Measurements from ENCODE around the gene RCAN1. TPM values are rescaled to one million over a fixed set of nuclear protein-coding genes. Genes with fewer than 3 reads are reported as not detected.
"Not testable (repeated sequence)": the region's sequence is repeated elsewhere in the genome, so short reads cannot be mapped to it uniquely, and the experiment has no call there.

The RCAN1 gene
- total RNA-seq, 2 experiments from 2014 or later: 7.8 to 8.1 TPM

DNA sequence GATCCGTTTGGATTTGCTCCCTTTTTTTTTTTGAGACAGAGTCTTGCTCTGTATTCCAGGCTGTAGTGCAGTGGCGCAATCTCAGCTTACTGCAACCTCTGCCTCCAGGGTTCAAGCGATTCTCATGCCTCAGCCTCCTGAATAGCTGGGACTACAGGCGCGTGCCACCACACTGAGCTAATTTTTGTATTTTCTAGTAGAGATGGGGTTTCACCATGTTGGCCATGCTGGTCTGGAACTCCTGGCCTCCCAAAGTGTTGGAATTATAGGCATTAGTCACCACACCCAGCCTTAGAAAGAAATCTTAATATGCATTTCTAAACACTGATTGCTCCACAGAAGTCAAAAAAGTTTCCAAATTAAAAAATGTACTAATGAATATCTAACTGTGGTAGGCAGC, 7.5 kb downstream of the RCAN1 start:
- CTCF ChIA-PET: interaction anchor here (0.7 kb wide), 1 partner anchor 418 kb away, joined by 3 read pairs; no protein-coding TSS in a partner anchor
- not testable (repeated sequence) for H3K9me3 Mint-ChIP-seq (ENCODE audit: insufficient read depth); ATAC-seq; DNase-seq; H3K36me3 Mint-ChIP-seq (ENCODE audit: low read depth); H3K4me3 Mint-ChIP-seq; H3K27ac Mint-ChIP-seq; H3K4me1 Mint-ChIP-seq (ENCODE audit: low read depth); H3K27me3 Mint-ChIP-seq (ENCODE audit: low read depth)
- POLR2A ChIA-PET: interaction anchor here (0.7 kb wide), 1 partner anchor 269 kb away, joined by 3 read pairs; no protein-coding TSS in a partner anchor

DNA sequence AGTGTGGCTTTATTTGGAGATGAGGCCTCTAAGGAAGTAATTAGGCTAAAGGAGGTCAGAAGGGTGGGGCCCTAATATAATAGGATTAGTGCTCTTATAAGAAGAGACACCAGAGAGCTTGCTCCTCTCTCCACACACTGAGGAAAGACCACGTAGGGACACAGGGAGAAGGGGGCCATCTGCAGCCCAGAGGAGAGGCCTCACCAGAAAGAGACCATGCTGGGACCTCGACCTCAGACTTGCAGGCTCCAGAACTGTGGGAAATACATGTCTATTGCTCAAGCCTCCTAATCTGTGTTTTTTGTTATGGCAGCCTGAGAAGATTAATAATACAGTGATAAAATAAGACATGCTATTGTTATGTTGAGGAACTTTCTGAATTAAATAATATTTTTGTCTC, 8.3 kb downstream of the RCAN1 start:
- Mint-ChIP-seq H3K27ac (no peak overlapping the region), H3K27me3 (ENCODE audit: low read depth) (no peaks in the 10 kb centered on the region), H3K4me1 (ENCODE audit: low read depth) (no peaks in the 10 kb centered on the region), H3K9me3 (ENCODE audit: insufficient read depth) (no peaks in the 10 kb centered on the region), H3K4me3 (no peak overlapping the region), H3K36me3 (ENCODE audit: low read depth) (no peaks in the 10 kb centered on the region)
- ChIA-PET POLR2A (no interaction called here), CTCF (interaction anchor here (0.7 kb wide), 1 partner anchor 419 kb away, joined by 3 read pairs; no protein-coding TSS in a partner anchor)
- ATAC-seq (no peak), DNase-seq (no peak)

DNA sequence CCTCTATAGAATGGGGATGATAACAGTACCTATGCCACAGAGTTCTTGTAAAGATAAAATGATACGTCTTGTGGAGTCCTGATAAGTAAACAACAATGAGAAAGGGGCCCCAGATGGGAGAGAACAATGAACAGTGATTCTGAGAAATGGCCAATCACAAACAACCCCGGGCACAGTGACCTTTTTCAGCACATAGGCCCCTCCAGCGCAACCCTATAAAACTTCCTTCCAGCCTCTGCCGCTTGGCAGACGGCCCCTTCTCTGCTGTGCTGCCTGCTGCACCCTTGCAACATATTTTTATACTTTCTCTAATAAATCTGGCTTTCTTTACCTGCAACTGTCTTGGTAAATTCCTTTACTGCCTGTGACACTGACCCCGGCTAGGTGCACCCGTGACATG, 8.9 kb downstream of the RCAN1 start:
- H3K4me3 Mint-ChIP-seq: no peak overlapping the region
- no peaks in the 10 kb centered on the region for H3K36me3 Mint-ChIP-seq (ENCODE audit: low read depth)
- DNase-seq (no peak), ATAC-seq (no peak)
- H3K27ac Mint-ChIP-seq: no peak overlapping the region
- ChIA-PET CTCF (no interaction called here), POLR2A (no interaction called here)
- no peaks in the 10 kb centered on the region for H3K4me1 Mint-ChIP-seq (ENCODE audit: low read depth)
- no peaks in the 10 kb centered on the region for H3K27me3 Mint-ChIP-seq (ENCODE audit: low read depth)
- H3K9me3 Mint-ChIP-seq (ENCODE audit: insufficient read depth): no peaks in the 10 kb centered on the region

DNA sequence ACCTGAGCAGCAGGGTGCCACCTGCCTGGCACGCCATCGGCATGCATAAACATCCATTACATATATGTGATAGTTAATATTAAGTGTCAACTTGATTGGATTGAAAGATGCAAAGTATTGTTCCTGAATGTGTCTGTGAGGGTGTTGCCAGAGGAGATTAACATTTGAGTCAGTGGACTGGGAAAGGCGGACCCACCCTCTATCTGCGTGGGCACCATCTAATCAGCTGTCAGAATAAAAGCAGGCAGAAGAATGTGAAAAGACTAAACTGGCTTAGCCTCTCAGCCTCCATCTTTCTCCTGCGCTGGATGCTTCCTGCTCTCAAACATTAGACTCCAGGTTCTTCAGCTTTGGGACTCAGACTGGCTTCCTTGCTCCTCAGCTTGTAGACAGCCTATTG, 10.0 kb downstream of the RCAN1 start:
- CTCF ChIA-PET: interaction anchor here (3.3 kb wide), 1 partner anchor 8 kb away, joined by 25 read pairs; the partner anchor contains the start of gene RCAN1
- POLR2A ChIA-PET; H3K4me3 Mint-ChIP-seq; H3K27me3 Mint-ChIP-seq (ENCODE audit: low read depth); H3K4me1 Mint-ChIP-seq (ENCODE audit: low read depth); H3K27ac Mint-ChIP-seq; DNase-seq; H3K9me3 Mint-ChIP-seq (ENCODE audit: insufficient read depth); H3K36me3 Mint-ChIP-seq (ENCODE audit: low read depth); ATAC-seq: not testable (repeated sequence)

DNA sequence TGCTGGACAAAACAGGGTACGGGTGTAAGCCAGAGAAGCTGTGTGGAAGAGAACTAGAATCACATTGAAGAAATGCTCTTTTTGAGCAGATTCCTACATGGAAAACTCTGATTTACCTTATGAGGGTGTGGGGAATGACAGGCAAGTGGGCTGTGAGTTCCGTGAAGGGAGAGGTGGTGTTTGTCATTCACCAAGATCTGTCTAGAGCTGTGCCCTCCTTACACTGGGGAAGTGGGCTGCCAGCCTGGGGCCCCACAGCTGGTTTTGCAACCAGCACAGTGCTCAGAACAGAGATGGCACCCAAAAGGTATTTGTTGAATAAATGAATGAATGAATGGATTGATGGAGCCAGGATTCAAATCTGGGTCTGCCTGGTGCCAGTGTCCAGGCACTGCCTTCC, 10.4 kb downstream of the RCAN1 start:
- POLR2A ChIA-PET: no interaction called here
- H3K36me3 Mint-ChIP-seq (ENCODE audit: low read depth): no peaks in the 10 kb centered on the region
- H3K4me1 Mint-ChIP-seq (ENCODE audit: low read depth): no peaks in the 10 kb centered on the region
- no peak overlapping the region for H3K27ac Mint-ChIP-seq
- no peak overlapping the region for H3K4me3 Mint-ChIP-seq
- H3K9me3 Mint-ChIP-seq (ENCODE audit: insufficient read depth): no peaks in the 10 kb centered on the region
- H3K27me3 Mint-ChIP-seq (ENCODE audit: low read depth): no peaks in the 10 kb centered on the region
- no peak for ATAC-seq
- CTCF ChIA-PET: interaction anchor here (3.3 kb wide), 1 partner anchor 8 kb away, joined by 25 read pairs; the partner anchor contains the start of gene RCAN1
- no peak for DNase-seq

DNA sequence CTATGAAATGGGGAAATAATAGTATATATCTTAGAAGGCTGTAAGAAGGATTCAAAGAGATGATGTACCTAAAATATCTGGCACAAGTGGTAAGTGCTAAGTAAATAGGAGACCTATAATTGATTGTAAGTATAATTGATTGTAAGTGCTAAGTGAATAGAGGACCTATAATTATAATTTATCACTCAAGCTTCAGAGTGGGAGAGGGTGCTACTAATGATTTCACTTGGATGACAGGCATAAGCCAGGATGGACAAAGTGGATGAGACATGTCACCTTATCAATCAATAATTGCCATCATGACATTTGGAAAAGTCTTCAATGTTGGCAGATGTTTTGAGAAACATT, 11.2 kb downstream of the RCAN1 start:
- ChIA-PET CTCF (interaction anchor here (0.7 to 3.5 kb wide), 14 partner anchors 9 to 681 kb away, joined by 3 to 25 read pairs (median 8); partner anchors contain the start of gene RCAN1), POLR2A (no interaction called here)
- ATAC-seq: no peak
- H3K27me3 Mint-ChIP-seq (ENCODE audit: low read depth): no peaks in the 10 kb centered on the region
- no peaks in the 10 kb centered on the region for H3K9me3 Mint-ChIP-seq (ENCODE audit: insufficient read depth)
- no peaks in the 10 kb centered on the region for H3K36me3 Mint-ChIP-seq (ENCODE audit: low read depth)
- H3K27ac Mint-ChIP-seq: no peak overlapping the region
- H3K4me3 Mint-ChIP-seq: no peak overlapping the region
- no peak for DNase-seq
- no peaks in the 10 kb centered on the region for H3K4me1 Mint-ChIP-seq (ENCODE audit: low read depth)

DNA sequence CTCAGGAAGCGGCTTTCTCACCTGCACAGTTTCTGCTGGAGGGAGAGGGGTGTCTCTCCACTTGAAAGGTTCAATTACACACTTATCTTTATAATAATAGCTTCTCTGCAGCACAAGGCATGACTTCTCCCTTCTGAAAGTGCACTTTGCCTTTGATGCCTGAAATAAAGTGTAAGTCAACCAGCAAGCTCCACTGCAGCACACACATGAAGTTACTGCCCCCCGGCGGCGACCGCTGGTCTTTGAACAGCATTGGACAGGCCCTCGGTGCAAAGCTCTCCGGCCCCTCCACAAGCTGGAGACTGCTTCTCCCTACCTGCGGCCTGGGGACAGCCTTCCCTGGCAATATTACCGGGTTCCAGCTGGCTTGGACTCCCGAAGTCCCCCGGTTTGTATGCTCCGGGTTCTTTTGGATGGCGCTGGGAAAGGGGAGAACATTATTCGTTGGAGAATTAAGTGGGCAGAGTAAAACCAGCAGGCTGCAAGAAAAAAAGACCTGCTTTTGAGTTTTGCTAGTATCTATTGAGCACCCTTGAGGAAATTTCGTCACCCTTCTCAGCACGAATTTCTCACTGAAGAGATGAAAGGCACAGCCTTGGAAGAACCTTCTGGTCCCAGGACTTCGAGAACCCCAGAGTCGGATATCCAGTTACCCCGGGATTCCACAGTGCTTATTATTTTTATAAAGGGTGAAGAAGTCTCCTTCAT, 11.8 kb downstream of the RCAN1 start:
- POLR2A ChIA-PET: interaction anchor here (0.6 kb wide), 1 partner anchor 708 kb away, joined by 3 read pairs; no protein-coding TSS in a partner anchor
- H3K27me3 Mint-ChIP-seq (ENCODE audit: low read depth): no peaks in the 10 kb centered on the region

DNA sequence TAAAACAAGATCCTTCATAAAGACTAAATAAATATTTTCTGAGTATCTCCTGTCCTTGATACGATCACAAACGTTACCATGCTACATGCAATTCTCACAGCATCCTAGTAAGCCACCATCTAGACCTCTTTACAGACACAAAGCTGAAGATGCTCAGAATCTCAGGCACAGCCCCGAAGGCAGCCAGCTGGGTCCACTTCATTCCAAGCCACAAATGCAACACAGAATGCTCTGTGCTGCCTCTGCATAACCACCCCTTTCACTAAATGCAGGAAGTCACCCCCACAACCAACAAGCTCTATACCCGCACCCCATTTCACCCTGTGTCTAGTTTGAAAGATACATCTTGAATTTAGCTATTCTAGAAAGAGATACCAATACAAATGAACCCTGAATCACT, 12.9 kb downstream of the RCAN1 start:
- Mint-ChIP-seq H3K27me3 (ENCODE audit: low read depth) (no peaks in the 10 kb centered on the region), H3K36me3 (ENCODE audit: low read depth) (no peaks in the 10 kb centered on the region), H3K4me3 (no peak overlapping the region), H3K27ac (no peak overlapping the region), H3K9me3 (ENCODE audit: insufficient read depth) (no peaks in the 10 kb centered on the region), H3K4me1 (ENCODE audit: low read depth) (no peaks in the 10 kb centered on the region)
- CTCF ChIA-PET: interaction anchor here (1.0 to 3.5 kb wide), 16 partner anchors 9 to 679 kb away, joined by 3 to 25 read pairs (median 8); partner anchors contain the start of gene RCAN1
- DNase-seq (no peak), ATAC-seq (no peak)
- POLR2A ChIA-PET: no interaction called here

More for the DNA sequence above, 11.8 kb downstream of the RCAN1 start:
- ATAC-seq: peak; percentile 87
- no peaks in the 10 kb centered on the region for H3K36me3 Mint-ChIP-seq (ENCODE audit: low read depth)
- DNase-seq: peak; percentile 72
- CTCF ChIA-PET: interaction anchor here (0.7 to 3.5 kb wide), 21 partner anchors 10 to 680 kb away, joined by 3 to 25 read pairs (median 5); partner anchors contain the start of gene RCAN1
- H3K4me3 Mint-ChIP-seq: no peak overlapping the region
- no peaks in the 10 kb centered on the region for H3K4me1 Mint-ChIP-seq (ENCODE audit: low read depth)
- no peaks in the 10 kb centered on the region for H3K9me3 Mint-ChIP-seq (ENCODE audit: insufficient read depth)
- no peak overlapping the region for H3K27ac Mint-ChIP-seq

DNA sequence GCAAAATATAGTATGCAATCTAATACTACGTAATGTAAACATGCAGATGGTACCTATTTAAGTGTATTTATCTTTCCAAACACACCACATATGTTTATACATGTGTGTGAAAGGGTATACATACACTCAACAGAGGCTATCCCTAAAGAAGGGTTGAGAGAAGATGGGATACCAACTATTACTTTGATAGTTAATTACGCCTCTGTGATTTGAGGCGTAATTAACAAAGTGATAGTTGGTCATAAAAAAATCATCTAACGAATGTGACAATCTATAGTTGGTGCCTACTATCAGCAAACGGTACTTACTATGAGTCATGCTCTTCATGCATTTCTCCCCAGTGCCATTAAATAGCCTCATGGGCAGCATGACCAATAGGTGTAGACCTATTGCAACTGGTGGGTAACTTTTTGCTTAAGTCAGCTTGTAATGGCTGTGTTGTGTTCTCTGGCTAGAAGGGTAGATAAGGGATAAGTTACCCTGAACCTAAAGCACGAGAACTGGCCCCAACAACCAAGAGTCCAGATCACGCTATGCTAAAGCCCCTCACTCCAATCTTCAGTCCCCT, 15.3 kb downstream of the RCAN1 start:
- H3K36me3 Mint-ChIP-seq (ENCODE audit: low read depth): no peaks in the 10 kb centered on the region
- CTCF ChIA-PET: interaction anchor here (1.5 kb wide), 1 partner anchor 13 kb away, joined by 3 read pairs; no protein-coding TSS in a partner anchor

DNA sequence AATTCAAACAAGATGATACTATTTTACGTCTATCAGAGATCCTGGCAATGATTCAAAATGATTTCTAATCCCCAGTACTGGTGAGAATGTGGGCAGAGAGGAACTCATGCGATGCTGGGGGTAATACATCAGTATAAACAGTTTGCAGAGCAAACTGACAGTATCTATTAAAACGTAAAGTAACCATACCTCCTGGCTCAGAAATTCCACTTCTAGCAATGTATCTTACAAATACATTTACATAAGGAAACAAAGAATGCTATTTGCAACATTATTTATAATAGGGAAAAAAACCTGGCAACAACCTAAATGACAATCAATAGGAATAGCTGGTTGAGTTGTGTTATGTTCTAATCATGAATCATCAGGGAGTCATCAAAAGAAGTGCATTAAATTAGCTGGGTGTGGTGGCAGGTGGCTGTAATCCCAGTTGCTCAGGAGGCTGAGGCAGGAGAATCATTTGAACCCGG, 15.9 kb downstream of the RCAN1 start:
- H3K4me3 Mint-ChIP-seq: no peak overlapping the region
- DNase-seq (no peak), ATAC-seq (no peak)
- no peaks in the 10 kb centered on the region for H3K27me3 Mint-ChIP-seq (ENCODE audit: low read depth)
- H3K36me3 Mint-ChIP-seq (ENCODE audit: low read depth): no peaks in the 10 kb centered on the region
- ChIA-PET POLR2A (no interaction called here), CTCF (no interaction called here)
- no peak overlapping the region for H3K27ac Mint-ChIP-seq
- H3K9me3 Mint-ChIP-seq (ENCODE audit: insufficient read depth): no peaks in the 10 kb centered on the region
- no peaks in the 10 kb centered on the region for H3K4me1 Mint-ChIP-seq (ENCODE audit: low read depth)

More for the DNA sequence above, 15.3 kb downstream of the RCAN1 start:
- POLR2A ChIA-PET: no interaction called here
- Mint-ChIP-seq H3K27me3 (ENCODE audit: low read depth) (no peaks in the 10 kb centered on the region), H3K27ac (no peak overlapping the region), H3K9me3 (ENCODE audit: insufficient read depth) (no peaks in the 10 kb centered on the region), H3K4me1 (ENCODE audit: low read depth) (no peaks in the 10 kb centered on the region), H3K4me3 (no peak overlapping the region)
- ATAC-seq (no peak), DNase-seq (no peak)

DNA sequence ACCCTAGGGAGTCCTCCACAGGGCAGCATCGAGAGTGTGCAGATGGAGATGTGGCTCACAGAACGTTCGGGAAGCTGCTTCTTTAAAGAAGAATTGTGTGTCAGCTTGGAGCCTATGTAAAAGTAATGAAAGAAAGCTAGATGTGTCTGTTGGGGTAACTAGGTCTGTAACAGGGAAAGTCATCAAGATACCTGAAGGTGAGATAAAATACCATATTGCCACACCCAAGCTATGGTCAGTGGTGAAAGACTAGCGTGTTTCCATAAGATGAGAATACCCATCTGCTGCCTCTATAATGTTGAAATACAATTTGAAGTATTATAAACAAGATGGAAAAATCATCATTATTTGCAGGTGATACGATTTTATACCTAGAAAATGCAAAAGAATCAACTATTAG, 17.5 kb downstream of the RCAN1 start:
- H3K27ac Mint-ChIP-seq: no peak overlapping the region
- ATAC-seq (no peak), DNase-seq (no peak)
- POLR2A ChIA-PET: no interaction called here
- H3K36me3 Mint-ChIP-seq (ENCODE audit: low read depth): no peaks in the 10 kb centered on the region
- H3K9me3 Mint-ChIP-seq (ENCODE audit: insufficient read depth): no peaks in the 10 kb centered on the region
- H3K4me3 Mint-ChIP-seq: no peak overlapping the region
- CTCF ChIA-PET: interaction anchor here (0.9 kb wide), 1 partner anchor 80 kb away, joined by 3 read pairs; no protein-coding TSS in a partner anchor
- H3K4me1 Mint-ChIP-seq (ENCODE audit: low read depth): no peaks in the 10 kb centered on the region
- no peaks in the 10 kb centered on the region for H3K27me3 Mint-ChIP-seq (ENCODE audit: low read depth)

DNA sequence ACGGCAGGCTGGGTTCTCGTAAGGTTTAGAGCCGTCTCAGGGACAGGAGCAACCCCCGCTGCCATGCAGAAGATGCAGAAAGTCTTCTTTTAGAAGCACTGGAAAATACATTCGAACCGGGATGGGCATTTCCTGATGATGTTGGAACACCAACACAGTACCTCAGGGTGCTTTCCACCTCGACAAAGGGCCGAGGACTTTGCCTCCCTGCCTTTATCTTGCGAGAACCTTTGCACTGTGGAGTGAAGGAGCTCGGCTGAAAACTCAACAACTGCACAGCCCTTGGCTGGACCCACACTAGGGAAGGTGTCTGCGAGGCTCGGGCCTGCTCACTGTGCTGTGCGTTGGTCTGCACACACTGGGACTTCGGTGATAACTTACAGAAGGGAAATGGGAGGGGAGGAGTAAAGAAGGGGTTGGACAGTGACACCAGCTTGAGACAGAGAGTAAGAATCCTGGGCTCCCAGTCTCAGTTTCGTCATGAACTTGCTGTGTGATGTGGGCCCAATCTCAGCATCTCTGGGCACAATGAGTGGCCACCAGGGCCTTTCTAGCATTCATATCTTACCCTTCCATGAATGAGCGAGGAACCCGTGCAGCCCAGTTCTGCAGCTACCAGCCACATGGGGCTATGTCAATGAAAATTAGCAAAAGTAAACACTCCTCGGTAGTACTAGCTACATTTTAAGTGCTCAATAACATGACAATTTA, 18.2 kb downstream of the RCAN1 start:
- no peaks in the 10 kb centered on the region for H3K9me3 Mint-ChIP-seq (ENCODE audit: insufficient read depth)
- H3K4me1 Mint-ChIP-seq (ENCODE audit: low read depth): no peaks in the 10 kb centered on the region
- no peaks in the 10 kb centered on the region for H3K36me3 Mint-ChIP-seq (ENCODE audit: low read depth)
- H3K27me3 Mint-ChIP-seq (ENCODE audit: low read depth): no peaks in the 10 kb centered on the region
- ChIA-PET POLR2A (no interaction called here), CTCF (interaction anchor here (0.9 kb wide), 1 partner anchor 79 kb away, joined by 3 read pairs; no protein-coding TSS in a partner anchor)
- DNase-seq (no peak), ATAC-seq (no peak)
- H3K4me3 Mint-ChIP-seq: no peak overlapping the region
- no peak overlapping the region for H3K27ac Mint-ChIP-seq
